ENCODE data around the gene FIGNL1.

- no peak for TF ChIP-seq CTCF (IDR thresholded peaks at IDR 0.05 in 2 of 3, conservative IDR thresholded peaks at IDR 0.05 in 1 of 3; ENCODE audit: borderline replicate concordance in 1 of 3, insufficient read depth in 1 of 3, low read depth in 2 of 3, low read length in 2 of 3)
- TF ChIP-seq ZNF274 (IDR thresholded peaks at IDR 0.05; ENCODE audit: low read depth, low read length): no peak
- no peak for TF ChIP-seq POLR2AphosphoS5 (IDR thresholded peaks at IDR 0.05; ENCODE audit: low read depth, low read length)
- no peak for TF ChIP-seq SIN3A (IDR thresholded peaks at IDR 0.05; ENCODE audit: low read depth)
- no peak for TF ChIP-seq YY1 (IDR thresholded peaks at IDR 0.05; ENCODE audit: extremely low read depth, insufficient replicate concordance, low read depth, low read length)
- no peak for TF ChIP-seq ELF1 (IDR thresholded peaks at IDR 0.05; ENCODE audit: borderline replicate concordance, low read depth)
- no peak for TF ChIP-seq EZH2 (IDR thresholded peaks at IDR 0.05)
These were observed 13.9 kb downstream of the FIGNL1 start for GRCh38 chr7:50436133-50436806.

Measured in HCT116 (cell line).